ENCODE data around the gene DRICH1.

DNA sequence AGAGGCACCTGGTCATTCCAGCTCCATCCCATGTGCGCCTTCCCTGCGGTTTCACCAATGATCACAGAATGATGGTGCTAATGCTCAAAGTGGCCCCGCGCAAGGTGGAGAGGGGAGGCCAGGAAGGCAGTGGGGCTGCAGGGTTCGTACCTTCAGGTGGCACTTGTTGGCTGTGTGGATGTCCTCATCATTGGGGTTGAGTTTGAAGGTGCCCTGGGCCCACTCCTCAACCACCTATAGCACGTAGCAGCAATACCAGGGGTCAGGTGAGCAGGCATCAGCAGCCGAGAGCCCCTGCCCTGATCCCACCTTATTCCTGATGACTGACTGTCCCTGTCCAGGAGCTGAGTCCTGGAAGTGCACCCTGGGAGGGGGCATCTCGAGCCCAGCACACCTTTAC lies 20.6 kb upstream of the DRICH1 start:
- TF ChIP-seq, protein P1, sequence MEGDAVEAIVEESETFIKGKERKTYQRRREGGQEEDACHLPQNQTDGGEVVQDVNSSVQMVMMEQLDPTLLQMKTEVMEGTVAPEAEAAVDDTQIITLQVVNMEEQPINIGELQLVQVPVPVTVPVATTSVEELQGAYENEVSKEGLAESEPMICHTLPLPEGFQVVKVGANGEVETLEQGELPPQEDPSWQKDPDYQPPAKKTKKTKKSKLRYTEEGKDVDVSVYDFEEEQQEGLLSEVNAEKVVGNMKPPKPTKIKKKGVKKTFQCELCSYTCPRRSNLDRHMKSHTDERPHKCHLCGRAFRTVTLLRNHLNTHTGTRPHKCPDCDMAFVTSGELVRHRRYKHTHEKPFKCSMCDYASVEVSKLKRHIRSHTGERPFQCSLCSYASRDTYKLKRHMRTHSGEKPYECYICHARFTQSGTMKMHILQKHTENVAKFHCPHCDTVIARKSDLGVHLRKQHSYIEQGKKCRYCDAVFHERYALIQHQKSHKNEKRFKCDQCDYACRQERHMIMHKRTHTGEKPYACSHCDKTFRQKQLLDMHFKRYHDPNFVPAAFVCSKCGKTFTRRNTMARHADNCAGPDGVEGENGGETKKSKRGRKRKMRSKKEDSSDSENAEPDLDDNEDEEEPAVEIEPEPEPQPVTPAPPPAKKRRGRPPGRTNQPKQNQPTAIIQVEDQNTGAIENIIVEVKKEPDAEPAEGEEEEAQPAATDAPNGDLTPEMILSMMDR (conservative IDR thresholded peaks at IDR 0.05; ENCODE audit: low read depth, low read length) = no peak
- TF ChIP-seq EZH2 (IDR thresholded peaks at IDR 0.05; ENCODE audit: low read length, unreplicated experiment) = no peak

Data from PC-3 (cell line).